ENCODE measurements around the gene RSU1. TPM values are rescaled to one million over a fixed set of nuclear protein-coding genes. Genes with fewer than 3 reads are reported as not detected.

The RSU1 gene
- total and polyA plus RNA-seq, 2 donors (not counting 3 experiments of a cell fraction or from before 2014, with no cell fraction given): 80.2 to 104 TPM

- no peaks in the 10 kb centered on the region for H4K20me1 ChIP-seq (replicated peaks; ENCODE audit: control insufficient read depth, extremely low read depth, insufficient read depth, low read length)
- no peaks in the 10 kb centered on the region for H3K9me1 ChIP-seq (replicated peaks; ENCODE audit: control insufficient read depth, extremely low read depth, insufficient read depth, low read length)
- no peak overlapping the region for H3K27ac ChIP-seq (ENCODE audit: insufficient read depth, low read depth, low read length)
- peaks cover 0 to 3% of the 10 kb centered on the region in 2 experiments for H3K36me3 ChIP-seq (ENCODE audit: control insufficient read depth in 2 of 2, extremely low read depth in 1 of 2, insufficient read depth in 2 of 2, low read length in 2 of 2)
- no peak for FAIRE-seq
- no peak overlapping the region for H3K4me3 ChIP-seq (replicated peaks in 1 of 3; ENCODE audit: insufficient read depth in 1 of 3, low read depth in 1 of 3, low read length in 3 of 3)
- BruUV-seq (replicated peaks): no TSS peak
- H3K9me3 ChIP-seq (replicated peaks; ENCODE audit: control insufficient read depth, insufficient read depth, low read length): no peaks in the 10 kb centered on the region
- H3K4me1 ChIP-seq (ENCODE audit: control insufficient read depth, extremely low read depth, insufficient read depth, low read length): no peaks in the 10 kb centered on the region
- CTCF ChIA-PET: interaction anchor here (1.5 to 1.6 kb wide), 2 partner anchors 11 to 53 kb away, joined by 3 to 7 read pairs; no protein-coding TSS in a partner anchor
- TF ChIP-seq GATA2 (IDR thresholded peaks at IDR 0.05; ENCODE audit: insufficient read depth, insufficient read length, low read depth, low read length) (no peak), MAX (IDR thresholded peaks at IDR 0.05; ENCODE audit: insufficient read depth, insufficient read length) (no peak), FOS (IDR thresholded peaks at IDR 0.05; ENCODE audit: borderline replicate concordance, insufficient read depth, low read length) (no peak), EZH2 (IDR thresholded peaks at IDR 0.05; ENCODE audit: borderline replicate concordance, low read depth, low read length, severe bottlenecking) (no peak), CTCF (IDR thresholded peaks at IDR 0.05; ENCODE audit: extremely low read depth in 1 of 2, insufficient read depth in 1 of 2, low read depth in 1 of 2, low read length in 2 of 2) (no peak), JUN (IDR thresholded peaks at IDR 0.05; ENCODE audit: borderline replicate concordance, insufficient read depth, insufficient read length, low read depth) (no peak)
- intact Hi-C loops (cut with micrococcal nuclease): no loop called here
- dilution Hi-C loops (cut with MboI; ENCODE audit: extremely low pct_ligation_motif_present, low sequenced_read_pairs): no loop called here
- POLR2A ChIA-PET: no interaction called here
- H2AFZ ChIP-seq (ENCODE audit: low read depth, low read length): no peak overlapping the region
- no peak overlapping the region for H3K4me2 ChIP-seq (ENCODE audit: insufficient read depth, low read length)
- H3K9ac ChIP-seq (replicated peaks; ENCODE audit: extremely low read depth, insufficient read depth, low read length): no peak overlapping the region
- DNase-seq (ENCODE audit: low read depth, low spot score): no peak
- no peaks in the 10 kb centered on the region for H3K79me2 ChIP-seq (ENCODE audit: control insufficient read depth, insufficient read depth, low read length)
- no peaks in the 10 kb centered on the region for H3K27me3 ChIP-seq (ENCODE audit: control insufficient read depth in 2 of 2, insufficient read depth in 2 of 2, low read length in 2 of 2)
Observed at GRCh38 chr10:16724509-16724908, 92.7 kb downstream of the RSU1 start.
